Skeletal muscle tissue (tissue), 5 donors: ENCODE measurements around the gene PXMP2. TPM values are rescaled to one million over a fixed set of nuclear protein-coding genes. Genes with fewer than 3 reads are reported as not detected.
"Not testable (repeated sequence)": the region's sequence is repeated elsewhere in the genome, so short reads cannot be mapped to it uniquely, and the experiment has no call there.

Experiments
- H3K27ac ChIP-seq: one replicate; pipeline ENCODE4 v1.7.0; 2013; ENCODE audit warnings: mild to moderate bottlenecking, low read depth, low read length, inconsistent platforms
- H3K27me3 ChIP-seq, 3 donors: one replicate each; pipeline ENCODE4 v1.7.0; 2013; ENCODE audit warnings: low read length in 3 of 3; ENCODE audit not compliant: control insufficient read depth in 3 of 3, insufficient read depth in 3 of 3
- H3K36me3 ChIP-seq, 3 donors: one replicate each; pipeline ENCODE4 v1.7.0; 2013; ENCODE audit warnings: low read length in 3 of 3; ENCODE audit not compliant: control insufficient read depth in 3 of 3, insufficient read depth in 3 of 3
- H3K4me1 ChIP-seq, 3 donors: one replicate each; pipeline ENCODE4 v1.7.0; 2013; ENCODE audit warnings: low read length in 3 of 3, mild to moderate bottlenecking in 3 of 3; ENCODE audit not compliant: control insufficient read depth in 3 of 3, insufficient read depth in 3 of 3
- H3K4me3 ChIP-seq, 3 donors: one replicate each; pipeline ENCODE4 v1.7.0; 2013; ENCODE audit warnings: low read length in 3 of 3
- H3K9ac ChIP-seq, 3 donors: one replicate each; pipeline ENCODE4 v1.7.0; 2013; ENCODE audit warnings: low read length in 3 of 3, mild to moderate bottlenecking in 3 of 3, moderate library complexity in 2 of 3, low read depth in 1 of 3
- H3K9me3 ChIP-seq, 3 donors: one replicate each; pipeline ENCODE4 v1.7.0; 2013; ENCODE audit warnings: low read length in 3 of 3; ENCODE audit not compliant: control insufficient read depth in 3 of 3
- small RNA-seq: library from RNA; depleted of rRNA; stranded (forward); fragments of <200 nt; gene quantifications from one replicate; pipeline ENCODE3, GENCODE V24; 2014
- total RNA-seq: library from RNA; depleted of rRNA; stranded (reverse); fragments of >200 nt; gene quantifications from one replicate; pipeline ENCODE4 v1.2.3, GENCODE V29; 2014
- donor health status: Osteomylitis.

Gene PXMP2
- total RNA-seq, 1 donor from 2014 or later: 22.4 TPM

DNA sequence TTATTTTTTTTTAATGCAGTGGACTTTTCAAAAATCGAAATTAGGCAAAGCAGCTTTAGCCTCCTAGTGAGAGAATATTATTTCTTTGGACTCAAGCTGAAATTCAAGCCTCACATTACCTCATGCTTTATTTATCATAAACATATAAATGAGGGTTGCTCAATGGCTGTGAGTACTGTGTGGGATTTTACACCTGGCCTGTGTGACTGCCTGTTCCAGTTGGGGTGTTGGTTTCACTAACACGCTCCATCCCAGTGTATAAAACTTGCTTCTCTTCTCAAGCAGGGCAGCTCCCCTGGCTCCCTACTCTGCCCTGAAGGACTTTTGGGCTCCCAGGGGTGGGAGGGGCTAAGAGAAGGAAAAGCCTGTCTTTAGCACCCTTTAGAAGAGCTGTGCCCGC lies 59.2 kb downstream of the PXMP2 start:
- no peaks in the 10 kb centered on the region for H3K4me1 ChIP-seq
- no peak overlapping the region for H3K9ac ChIP-seq
- peaks cover 69 to 84% (median 83%) of the 10 kb centered on the region in 3 donors for H3K36me3 ChIP-seq
- no peaks in the 10 kb centered on the region for H3K27me3 ChIP-seq
- H3K4me3 ChIP-seq: no peak overlapping the region
- no peaks in the 10 kb centered on the region for H3K9me3 ChIP-seq
- no peak overlapping the region for H3K27ac ChIP-seq

DNA sequence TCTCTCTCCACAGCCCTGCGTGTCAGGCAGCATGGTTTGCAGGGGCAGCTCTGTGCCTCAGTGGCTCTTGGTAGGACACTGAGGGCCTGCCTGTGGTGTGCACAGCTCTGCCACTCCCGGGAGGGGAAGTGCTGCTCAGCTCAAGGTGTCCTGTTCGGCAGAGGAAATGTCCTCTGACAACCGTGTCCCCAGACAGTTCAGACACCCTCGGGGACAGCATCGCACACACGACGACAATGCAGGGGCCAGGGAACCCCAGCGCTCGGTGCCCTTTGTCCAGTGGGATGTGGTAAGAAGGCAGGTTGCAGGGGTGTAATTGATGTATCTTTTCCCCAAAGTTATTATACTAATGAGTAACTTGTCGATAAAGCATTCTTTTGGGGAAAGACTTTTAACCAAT lies 60.0 kb downstream of the PXMP2 start:
- H3K4me1 ChIP-seq: no peaks in the 10 kb centered on the region
- no peaks in the 10 kb centered on the region for H3K9me3 ChIP-seq
- peaks cover 63 to 83% (median 80%) of the 10 kb centered on the region in 3 donors for H3K36me3 ChIP-seq
- no peak overlapping the region for H3K27ac ChIP-seq
- H3K9ac ChIP-seq: no peak overlapping the region
- no peaks in the 10 kb centered on the region for H3K27me3 ChIP-seq
- no peak overlapping the region for H3K4me3 ChIP-seq

DNA sequence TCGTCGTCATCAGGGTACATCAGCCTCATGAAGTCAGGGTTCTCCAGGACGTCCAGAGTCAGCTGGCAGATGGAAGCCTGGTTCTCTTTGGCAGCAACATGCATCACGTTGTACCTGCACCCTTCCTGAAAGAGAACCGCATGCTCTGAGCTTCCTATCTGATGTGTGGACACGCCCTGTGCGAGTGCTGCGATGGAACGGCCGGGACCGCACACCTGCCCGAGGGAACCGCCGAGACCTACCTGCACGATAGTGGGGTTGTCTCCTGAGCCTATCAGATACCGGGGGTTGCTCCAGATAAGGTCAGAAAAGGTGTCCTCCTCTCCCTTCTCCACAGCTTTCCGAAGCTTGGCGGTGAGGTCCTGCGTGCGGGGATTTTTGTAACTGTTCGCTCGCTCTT lies 60.5 kb downstream of the PXMP2 start:
- Histone ChIP-seq H3K9me3 (no peaks in the 10 kb centered on the region), H3K9ac (no peak overlapping the region), H3K36me3 (peaks cover 58 to 79% (median 75%) of the 10 kb centered on the region in 3 donors), H3K4me3 (no peak overlapping the region), H3K4me1 (no peaks in the 10 kb centered on the region), H3K27ac (no peak overlapping the region), H3K27me3 (no peaks in the 10 kb centered on the region)

DNA sequence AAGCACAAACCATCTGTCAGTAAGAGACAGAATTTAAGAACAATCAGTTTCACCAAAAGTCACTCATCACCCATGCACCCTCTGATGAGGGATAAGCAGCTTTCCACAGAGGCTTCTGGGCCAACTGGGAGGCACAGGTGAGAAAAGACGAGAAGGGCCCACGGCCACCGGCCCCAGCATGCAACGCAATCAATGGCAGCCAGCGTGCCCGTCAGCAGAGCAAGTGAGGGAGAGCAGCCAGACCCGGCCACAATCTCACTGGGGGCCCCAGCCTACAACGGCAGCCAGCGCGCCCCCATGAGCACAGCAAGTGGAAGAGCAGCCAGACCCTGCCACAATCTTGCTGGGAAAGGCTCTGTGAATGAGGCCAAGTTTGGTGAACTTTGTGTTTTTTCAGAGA lies 60.9 kb downstream of the PXMP2 start:
- Histone ChIP-seq H3K36me3 (peaks cover 59 to 80% (median 72%) of the 10 kb centered on the region in 3 donors), H3K27me3 (no peaks in the 10 kb centered on the region), H3K4me3 (no peak overlapping the region), H3K4me1 (no peaks in the 10 kb centered on the region), H3K9me3 (no peaks in the 10 kb centered on the region), H3K9ac (no peak overlapping the region), H3K27ac (no peak overlapping the region)

DNA sequence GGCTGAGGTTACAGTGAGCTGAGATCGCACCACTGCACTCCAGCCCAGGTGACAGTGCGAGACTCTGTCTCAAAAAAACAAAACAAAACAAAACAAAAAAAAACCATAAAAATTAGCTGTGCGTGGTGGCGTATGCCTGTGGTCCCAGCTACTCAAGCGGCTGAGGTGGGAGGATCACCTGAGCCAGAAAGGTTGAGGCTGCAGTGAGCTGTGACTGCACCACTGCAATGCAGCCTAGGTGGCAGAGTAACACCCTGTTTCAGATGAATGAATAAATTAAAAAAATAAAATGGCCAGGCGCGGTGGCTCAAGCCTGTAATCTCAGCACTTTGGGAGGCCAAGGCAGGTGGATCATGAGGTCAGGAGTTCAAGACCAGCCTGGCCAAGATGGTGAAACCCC lies 66.3 kb downstream of the PXMP2 start:
- not testable (repeated sequence) for H3K9me3 ChIP-seq, H3K4me3 ChIP-seq, H3K4me1 ChIP-seq, H3K9ac ChIP-seq, H3K27ac ChIP-seq, H3K27me3 ChIP-seq
- peaks cover 25 to 42% (median 40%) of the 10 kb centered on the region in 3 donors for H3K36me3 ChIP-seq

DNA sequence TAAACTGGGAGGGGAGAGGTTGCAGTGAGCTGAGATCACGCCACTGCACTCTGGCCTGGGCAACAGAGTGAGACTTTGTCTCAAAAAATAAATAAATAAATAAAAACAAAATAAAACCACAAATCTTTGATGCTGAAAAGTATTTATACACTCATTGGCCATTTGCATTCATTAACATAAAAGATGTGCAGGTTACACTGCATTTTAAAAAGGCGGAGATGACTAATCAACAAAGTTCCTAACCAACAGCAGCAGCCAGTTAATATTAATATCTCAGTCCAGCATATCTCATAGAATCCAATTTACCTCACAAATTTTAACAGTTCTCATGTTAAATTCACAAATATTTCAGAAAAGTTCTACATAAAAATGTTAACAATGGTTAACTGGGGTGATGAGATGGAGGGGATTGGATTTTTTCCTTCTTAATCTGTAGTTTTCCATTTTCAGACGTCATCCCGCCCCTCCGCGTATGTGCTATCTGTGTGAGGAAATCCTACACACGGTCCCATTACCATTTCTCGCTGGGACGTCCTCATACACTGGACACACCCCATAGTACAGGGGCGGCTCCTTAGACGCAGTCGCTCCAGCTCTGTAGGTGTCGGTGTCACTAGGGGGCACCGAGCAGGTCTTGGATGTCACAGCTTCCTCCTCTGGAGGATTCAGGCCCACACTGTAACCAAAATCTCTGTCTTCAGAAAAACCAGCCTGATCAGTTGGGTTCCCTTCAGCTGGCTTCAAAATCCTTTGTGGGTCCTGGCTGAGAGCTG lies 67.0 kb downstream of the PXMP2 start:
- Histone ChIP-seq H3K4me3 (no peak overlapping the region), H3K36me3 (peaks cover 21 to 37% (median 36%) of the 10 kb centered on the region in 3 donors), H3K27ac (no peak overlapping the region), H3K27me3 (no peaks in the 10 kb centered on the region), H3K9ac (no peak overlapping the region), H3K9me3 (no peaks in the 10 kb centered on the region), H3K4me1 (no peaks in the 10 kb centered on the region)

Small RNAs within 50 kb of the gene (small RNA-seq; reads per million reads assigned to genes)
- not detected for gene RNA5SP379

Other genes starting within 250 kb of the PXMP2 start
- gene FBRSL1, start 197.4 kb upstream of the PXMP2 start, total RNA-seq: 6.8 TPM
- gene LRCOL1, start 77.0 kb upstream of the PXMP2 start, total RNA-seq: 1.0 TPM
- gene P2RX2, start 68.8 kb upstream of the PXMP2 start, total RNA-seq: not detected
- 32.9 TPM for gene POLE, start 245 bp upstream of the PXMP2 start, total RNA-seq
- gene PGAM5, start 23.3 kb downstream of the PXMP2 start, total RNA-seq: 16.7 TPM
- 28.7 TPM for gene ANKLE2, start 74.2 kb downstream of the PXMP2 start, total RNA-seq
- 41.8 TPM for gene GOLGA3, start 141.3 kb downstream of the PXMP2 start, total RNA-seq
- 14.1 TPM for gene CHFR, start 200.0 kb downstream of the PXMP2 start, total RNA-seq